Mesendoderm (in vitro differentiated cells): ENCODE results near the gene VPS50.
"Not testable (repeated sequence)": the region's sequence is repeated elsewhere in the genome, so short reads cannot be mapped to it uniquely, and the experiment has no call there.

Experiments
- DNase-seq: peaks from one replicate; pipeline ENCODE4 v3.0.0; 2013
- H2AK5ac ChIP-seq: 2 replicates; pipeline ENCODE4 v1.6.1; 2013; ENCODE audit warnings: low read length, inconsistent platforms
- H2BK120ac ChIP-seq: 2 replicates; pipeline ENCODE4 v1.6.1; 2013; ENCODE audit warnings: low read depth, mild to moderate bottlenecking, low read length, moderate library complexity, mixed read lengths
- H2BK15ac ChIP-seq: replicated peaks from 2 replicates; pipeline ENCODE4 v1.6.1; 2013; ENCODE audit warnings: low read depth, mild to moderate bottlenecking, moderate library complexity
- H2BK5ac ChIP-seq: 2 replicates; pipeline ENCODE4 v1.6.1; 2013; ENCODE audit warnings: low read length, inconsistent platforms
- H3K18ac ChIP-seq: 2 replicates; pipeline ENCODE4 v1.6.1; 2013; ENCODE audit warnings: mild to moderate bottlenecking, low read length, mixed read lengths
- H3K23ac ChIP-seq: one replicate; pipeline ENCODE4 v1.6.1; 2013; ENCODE audit warnings: low read length
- H3K27ac ChIP-seq: 2 replicates; pipeline ENCODE4 v1.5.1; 2013; ENCODE audit warnings: low read depth, mild to moderate bottlenecking, inconsistent platforms, low read length, moderate library complexity
- H3K27me3 ChIP-seq: 2 replicates; pipeline ENCODE4 v1.6.1; 2013; ENCODE audit warnings: low read length, control low read depth, mild to moderate bottlenecking, inconsistent platforms; ENCODE audit not compliant: insufficient read depth, poor library complexity
- H3K36me3 ChIP-seq: 2 replicates; pipeline ENCODE4 v1.6.1; 2013; ENCODE audit warnings: low read length, inconsistent platforms; ENCODE audit not compliant: control insufficient read depth, insufficient read depth
- H3K4ac ChIP-seq: one replicate; pipeline ENCODE4 v1.6.1; 2013; ENCODE audit warnings: low read depth, mild to moderate bottlenecking, low read length, moderate library complexity
- H3K4me1 ChIP-seq: 2 replicates; pipeline ENCODE4 v1.6.1; 2013; ENCODE audit warnings: low read depth, low read length, inconsistent platforms; ENCODE audit not compliant: control insufficient read depth
- H3K4me2 ChIP-seq: 2 replicates; pipeline ENCODE4 v1.6.1; 2013; ENCODE audit warnings: low read length
- H3K4me3 ChIP-seq: 2 replicates; pipeline ENCODE4 v1.5.1; 2013; ENCODE audit warnings: mild to moderate bottlenecking, low read length
- H3K56ac ChIP-seq: one replicate; pipeline ENCODE4 v1.6.1; 2013; ENCODE audit warnings: low read length
- H3K79me1 ChIP-seq: 2 replicates; pipeline ENCODE4 v1.6.1; 2013; ENCODE audit warnings: low read length, inconsistent platforms
- H3K79me2 ChIP-seq: 2 replicates; pipeline ENCODE4 v1.6.1; 2013; ENCODE audit warnings: mild to moderate bottlenecking, low read length; ENCODE audit not compliant: control insufficient read depth, insufficient read depth
- H3K9ac ChIP-seq: 2 replicates; pipeline ENCODE4 v1.6.1; 2013; ENCODE audit warnings: low read length, inconsistent platforms
- H4K5ac ChIP-seq: one replicate; pipeline ENCODE4 v1.6.1; 2013; ENCODE audit warnings: low read length
- H4K8ac ChIP-seq: one replicate; pipeline ENCODE4 v1.6.1; 2013; ENCODE audit warnings: low read depth, mild to moderate bottlenecking, control low read depth, low read length, moderate library complexity
- WGBS: extraction: QIAGEN DNeasy Blood & Tissue Kit; methylation state at CpG from one replicate; pipeline ENCODE4 v1.1.7; 2013; ENCODE audit warnings: low lambda C conversion rate, missing lambda C conversion rate; ENCODE audit not compliant: insufficient coverage; ENCODE audit errors: extremely low coverage; 5-methylcytosine and 5-hydroxymethylcytosine counted together

The VPS50 gene

GRCh38 chr7:93366816-93367215 lies 134.7 kb downstream of the VPS50 start:
- Histone ChIP-seq H3K4ac (no peak overlapping the region), H4K8ac (no peak overlapping the region), H3K56ac (no peak overlapping the region), H3K27me3 (no peaks in the 10 kb centered on the region), H3K18ac (no peak overlapping the region), H3K27ac (no peak overlapping the region), H3K4me2 (no peak overlapping the region), H3K4me1 (no peaks in the 10 kb centered on the region), H4K5ac (no peak overlapping the region), H3K23ac (no peak overlapping the region), H3K4me3 (no peak overlapping the region), H2BK120ac (no peak overlapping the region), H3K79me1 (no peaks in the 10 kb centered on the region), H3K9ac (no peak overlapping the region), H2BK15ac (no peak overlapping the region), H2BK5ac (no peak overlapping the region), H3K36me3 (no peaks in the 10 kb centered on the region), H2AK5ac (no peak overlapping the region), H3K79me2 (no peaks in the 10 kb centered on the region)
- no peak for DNase-seq
- no CpG with 5 or more reads among the region's 2 CpGs for WGBS

DNA sequence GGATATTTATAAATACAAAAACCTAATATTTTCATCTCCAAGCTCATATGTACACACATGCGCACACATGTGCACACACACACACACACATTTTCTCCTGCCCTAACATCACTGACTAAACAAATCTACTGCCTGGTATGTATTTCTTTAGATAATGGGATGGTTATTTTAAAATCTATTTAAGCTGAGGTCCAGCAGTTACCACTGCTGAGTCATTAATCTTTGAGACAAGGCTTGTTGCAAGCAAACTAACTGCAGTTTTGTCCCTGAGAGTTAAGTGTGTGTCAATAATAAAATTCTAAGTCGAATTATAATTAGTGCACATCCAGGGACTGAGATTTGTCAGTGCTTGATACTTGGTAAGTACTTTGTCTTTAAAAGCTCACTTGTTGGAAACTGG lies 135.1 kb downstream of the VPS50 start:
- Histone ChIP-seq H3K79me2 (no peaks in the 10 kb centered on the region), H3K9ac (no peak overlapping the region), H3K79me1 (no peaks in the 10 kb centered on the region), H2BK120ac (no peak overlapping the region), H2BK5ac (no peak overlapping the region), H3K36me3 (no peaks in the 10 kb centered on the region), H3K4me3 (no peak overlapping the region), H3K27me3 (no peaks in the 10 kb centered on the region), H3K4me1 (no peaks in the 10 kb centered on the region), H2BK15ac (no peak overlapping the region), H3K56ac (no peak overlapping the region), H4K8ac (no peak overlapping the region), H3K4me2 (no peak overlapping the region), H3K27ac (no peak overlapping the region), H3K4ac (no peak overlapping the region), H2AK5ac (no peak overlapping the region), H3K23ac (no peak overlapping the region), H3K18ac (no peak overlapping the region), H4K5ac (no peak overlapping the region)
- no CpG with 5 or more reads among the region's 2 CpGs for WGBS
- no peak for DNase-seq

DNA sequence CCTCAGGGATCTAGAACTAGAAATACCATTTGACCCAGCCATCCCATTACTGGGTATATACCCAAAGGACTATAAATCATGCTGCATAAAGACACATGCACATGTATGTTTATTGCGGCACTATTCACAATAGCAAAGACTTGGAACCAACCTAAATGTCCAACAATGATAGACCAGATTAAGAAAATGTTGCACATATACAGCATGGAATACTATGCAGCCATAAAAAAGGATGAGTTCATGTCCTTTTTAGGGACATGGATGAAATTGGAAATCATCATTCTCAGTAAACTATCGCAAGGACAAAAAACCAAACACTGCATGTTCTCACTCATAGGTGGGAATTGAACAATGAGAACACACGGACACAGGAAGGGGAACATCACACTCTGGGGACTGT lies 138.8 kb downstream of the VPS50 start:
- H3K79me2 ChIP-seq, H3K27me3 ChIP-seq, H2BK5ac ChIP-seq, H3K27ac ChIP-seq, H3K18ac ChIP-seq, H2AK5ac ChIP-seq, H3K56ac ChIP-seq, H4K5ac ChIP-seq, DNase-seq, H3K23ac ChIP-seq, H3K4ac ChIP-seq, H3K9ac ChIP-seq, H3K79me1 ChIP-seq, H2BK15ac ChIP-seq, H3K4me1 ChIP-seq, H4K8ac ChIP-seq, H2BK120ac ChIP-seq, H3K4me3 ChIP-seq, H3K4me2 ChIP-seq, H3K36me3 ChIP-seq: not testable (repeated sequence)
- WGBS, result no CpG with 5 or more reads among the region's 3 CpGs

DNA sequence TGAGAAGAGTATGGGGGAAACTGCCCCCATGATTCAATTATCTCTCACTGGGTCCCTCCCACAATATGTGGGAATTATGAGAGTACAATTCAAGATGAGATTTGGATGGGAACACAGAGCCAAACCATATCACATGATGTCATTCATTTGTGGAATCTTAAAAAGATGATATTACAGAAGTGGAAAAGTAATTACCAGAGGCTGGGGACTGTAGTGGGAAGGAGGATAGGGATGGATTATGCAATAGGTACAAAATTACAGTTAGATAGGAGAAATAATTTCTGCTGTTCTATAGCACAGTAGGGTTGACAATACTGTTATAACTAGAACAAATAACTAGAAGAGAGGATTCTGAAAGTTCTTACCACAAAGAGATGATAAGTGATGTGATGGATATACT lies 141.4 kb downstream of the VPS50 start:
- Histone ChIP-seq H2BK15ac (no peak overlapping the region), H2AK5ac (no peak overlapping the region), H2BK5ac (no peak overlapping the region), H4K5ac (no peak overlapping the region), H2BK120ac (no peak overlapping the region), H3K27me3 (no peaks in the 10 kb centered on the region), H3K23ac (no peak overlapping the region), H3K79me2 (no peaks in the 10 kb centered on the region), H3K27ac (no peak overlapping the region), H4K8ac (no peak overlapping the region), H3K4me3 (no peak overlapping the region), H3K18ac (no peak overlapping the region), H3K56ac (no peak overlapping the region), H3K79me1 (no peaks in the 10 kb centered on the region), H3K4me2 (no peak overlapping the region), H3K4ac (no peak overlapping the region), H3K4me1 (no peaks in the 10 kb centered on the region), H3K9ac (no peak overlapping the region), H3K36me3 (no peaks in the 10 kb centered on the region)
- DNase-seq, result no peak

GRCh38 chr7:93374345-93374940 lies 142.3 kb downstream of the VPS50 start:
- no peaks in the 10 kb centered on the region for H3K79me2 ChIP-seq
- H3K4me2 ChIP-seq, result no peak overlapping the region
- no peaks in the 10 kb centered on the region for H3K4me1 ChIP-seq
- H4K5ac ChIP-seq, result no peak overlapping the region
- H4K8ac ChIP-seq, result no peak overlapping the region
- H2BK120ac ChIP-seq, result no peak overlapping the region
- no peak overlapping the region for H3K9ac ChIP-seq
- no peak overlapping the region for H3K27ac ChIP-seq
- no CpG with 5 or more reads among the region's 5 CpGs for WGBS
- H2BK5ac ChIP-seq, result no peak overlapping the region
- H2BK15ac ChIP-seq, result no peak overlapping the region
- no peak overlapping the region for H3K4me3 ChIP-seq
- no peaks in the 10 kb centered on the region for H3K27me3 ChIP-seq
- no peak overlapping the region for H2AK5ac ChIP-seq
- H3K36me3 ChIP-seq, result no peaks in the 10 kb centered on the region
- no peak overlapping the region for H3K56ac ChIP-seq
- no peak overlapping the region for H3K23ac ChIP-seq
- no peak overlapping the region for H3K4ac ChIP-seq
- H3K79me1 ChIP-seq, result no peaks in the 10 kb centered on the region
- H3K18ac ChIP-seq, result no peak overlapping the region
- DNase-seq, result peak; percentile 67

- Histone ChIP-seq H2BK120ac (no peak overlapping the region), H4K5ac (no peak overlapping the region), H3K36me3 (no peaks in the 10 kb centered on the region), H3K4me2 (no peak overlapping the region), H3K27ac (no peak overlapping the region), H3K56ac (no peak overlapping the region), H2BK15ac (no peak overlapping the region), H3K9ac (no peak overlapping the region), H3K27me3 (no peaks in the 10 kb centered on the region), H2AK5ac (no peak overlapping the region), H3K18ac (no peak overlapping the region), H3K79me1 (no peaks in the 10 kb centered on the region), H2BK5ac (no peak overlapping the region), H3K79me2 (no peaks in the 10 kb centered on the region), H3K4me3 (no peak overlapping the region), H3K4ac (no peak overlapping the region), H3K4me1 (no peaks in the 10 kb centered on the region), H3K23ac (no peak overlapping the region), H4K8ac (no peak overlapping the region)
- DNase-seq, result no peak
These were observed 143.4 kb downstream of the VPS50 start for GRCh38 chr7:93375603-93376002.
